Tracheal epithelial cell (primary cell): ENCODE data around the gene DIO2. TPM values are rescaled to one million over a fixed set of nuclear protein-coding genes. Genes with fewer than 3 reads are reported as not detected.

Experiments
- total RNA-seq: library from RNA; depleted of rRNA; stranded (reverse); fragments of >200 nt; gene quantifications from 2 replicates; pipeline ENCODE4 v1.2.1, GENCODE V29; 2014

Gene DIO2
- total RNA-seq, result under 0.01 TPM in 1 of 2 replicates, not detected in the other

GRCh38 chr14:80211153-80212022 is at the start of gene DIO2:
Gene DIO2, minus strand, starts transcription at chr14:80211504. Its CDS starts 32 bp downstream, at chr14:80211472.

